H1 (cell line): Measurements from ENCODE around the gene CTH. TPM values are rescaled to one million over a fixed set of nuclear protein-coding genes. Genes with fewer than 3 reads are reported as not detected.

Experiments used
- CEBPB ChIP-seq: IDR thresholded peaks from 2 replicates; pipeline ENCODE4 v1.6.1; 2012; ENCODE audit warnings: low read depth, low read length
- EP300 ChIP-seq, 2 experiments: IDR thresholded peaks; 1 replicate in 1 of 2; 2 replicates in 1 of 2; pipeline ENCODE4 v1.6.1; 2011 to 2012; ENCODE audit warnings: low read depth in 2 of 2, low read length in 2 of 2, mild to moderate bottlenecking in 2 of 2, borderline replicate concordance in 1 of 2, inconsistent platforms in 1 of 2, moderate library complexity in 1 of 2
- JUN ChIP-seq: IDR thresholded peaks from 2 replicates; pipeline ENCODE4 v1.6.1; 2011; ENCODE audit warnings: low read depth, mild to moderate bottlenecking, improper control_type of control experiment, low read length
- NANOG ChIP-seq: IDR thresholded peaks from 2 replicates; pipeline ENCODE4 v1.6.1; 2011; ENCODE audit warnings: low read length, low read depth, mild to moderate bottlenecking, inconsistent platforms; ENCODE audit not compliant: insufficient read depth, poor library complexity, severe bottlenecking
- POLR2AphosphoS5 ChIP-seq: IDR thresholded peaks from 2 replicates; pipeline ENCODE4 v1.6.1; 2011; ENCODE audit warnings: low read depth, low read length
- POU5F1 ChIP-seq: IDR thresholded peaks from 2 replicates; pipeline ENCODE4 v1.6.1; 2011; ENCODE audit warnings: low read depth, mild to moderate bottlenecking, low read length, moderate library complexity
- SP4 ChIP-seq: IDR thresholded peaks from 2 replicates; pipeline ENCODE4 v1.6.1; 2012; ENCODE audit warnings: low read length, inconsistent platforms
- SRF ChIP-seq: IDR thresholded peaks from 2 replicates; pipeline ENCODE4 v1.6.1; 2011; ENCODE audit warnings: mild to moderate bottlenecking, low read depth, low read length, moderate library complexity
- TAF7 ChIP-seq: optimal IDR thresholded peaks from 2 replicates; pipeline ENCODE3; 2011; ENCODE audit warnings: low read depth, mild to moderate bottlenecking, inconsistent platforms, low read length, moderate library complexity, borderline replicate concordance
- YY1 ChIP-seq: IDR thresholded peaks from 2 replicates; pipeline ENCODE4 v1.6.1; 2011; ENCODE audit warnings: low read depth, mild to moderate bottlenecking, low read length
- polyA plus RNA-seq, 7 experiments: library from polyadenylated mRNA; depleted of rRNA in 3 of 7; stranded (reverse) in 5 of 7; unstranded in 2 of 7; fragments of >200 nt in 5 of 7; fragments of 200-250 nt in 2 of 7; gene quantifications; 1 replicate in 5 of 7; 2 replicates in 1 of 7; 4 replicates in 1 of 7; pipeline versions ENCODE4 v1.2.1 to v1.2.3, GENCODE V29; 2011 to 2013; ENCODE audit warnings: missing spikeins in 2 of 7, mixed read lengths in 2 of 7
- total RNA-seq: library from RNA; stranded (reverse); fragmentation: NEBNext Ultra II Directional; extraction: Animal tissue kit (Norgen Biotek cat#: 25700); gene quantifications from 2 replicates; pipeline ENCODE4 v1.2.1, GENCODE V29; 2021

CTH gene
- total and polyA plus RNA-seq, 2 of the 8 experiments (the other 6 are each of a cell fraction or from before 2014, with no cell fraction given): 31.7 to 33.2 TPM

DNA sequence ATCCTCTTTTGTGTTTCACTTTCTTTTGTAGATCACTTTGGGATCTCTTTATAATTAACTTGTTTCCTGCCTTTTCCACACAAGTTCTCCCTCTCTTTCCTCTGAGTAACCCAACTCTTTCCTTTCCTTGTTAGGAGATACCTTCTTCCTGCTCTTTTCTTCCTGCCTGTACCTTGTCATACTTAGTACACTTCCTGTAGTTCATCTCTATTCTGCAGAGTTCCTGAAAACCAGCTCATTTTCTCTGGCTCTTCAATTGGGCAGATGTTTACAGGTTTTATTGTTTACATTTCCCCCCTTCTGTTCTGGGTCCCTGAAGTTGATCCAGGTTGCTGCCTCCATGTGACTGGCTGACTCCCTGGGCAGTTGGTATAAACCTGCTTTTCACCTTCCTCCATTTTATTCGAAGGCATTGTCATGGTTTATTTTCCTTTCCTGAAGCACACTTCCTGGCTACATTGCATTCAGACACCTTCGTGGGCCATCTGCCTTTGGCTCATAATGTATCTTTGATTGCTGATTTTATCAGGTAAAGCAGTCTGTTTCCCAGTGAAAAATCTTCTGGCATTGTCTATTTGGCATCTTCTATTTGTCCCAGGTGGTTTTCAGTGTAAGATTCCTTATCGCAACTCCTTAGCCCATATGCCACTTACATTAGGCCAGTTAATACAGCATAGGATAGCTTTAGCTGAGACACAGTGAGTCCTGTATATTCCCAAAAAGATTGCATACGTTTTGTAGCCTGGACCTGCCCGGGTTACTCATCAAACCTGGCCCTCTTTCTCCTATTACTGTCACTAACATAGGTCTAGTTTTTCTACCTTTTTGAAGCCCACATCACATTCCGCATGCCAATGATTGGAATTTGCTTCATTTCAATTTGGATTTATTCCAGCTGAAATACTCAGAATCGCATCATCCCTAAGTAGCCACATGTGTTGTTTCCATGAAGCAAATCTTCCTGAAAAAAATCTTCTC, 15.4 kb downstream of the CTH start (continued):
- TF ChIP-seq POLR2AphosphoS5 (no peak), YY1 (no peak), TAF7 (no peak), POU5F1 (no peak), SRF (no peak), CEBPB (no peak), SP4 (no peak), JUN (no peak), NANOG (no peak), EP300 (IDR thresholded peaks at IDR 0.05; ENCODE audit: borderline replicate concordance in 1 of 2, low read depth in 2 of 2, low read length in 2 of 2) (no peak)
